GM18873 (cell line): ENCODE results near the gene CRYGS.
A peak's percentile ranks its signal among the peaks of the same experiment; 100 is the strongest.
"Not testable (repeated sequence)": the region's sequence is repeated elsewhere in the genome, so short reads cannot be mapped to it uniquely, and the experiment has no call there.

ENCODE experiments used
- ATAC-seq: cut with Tn5 transposase; IDR thresholded peaks from one replicate; pipeline ENCODE4 v1.9.1; 2021; ENCODE audit warnings: mild to moderate bottlenecking, moderate library complexity, moderate number of reproducible peaks; ENCODE audit not compliant: unreplicated experiment, low FRiP score

Gene CRYGS

GRCh38 chr3:186564586-186564985 is 20.4 kb upstream of the CRYGS start:
- no peak for ATAC-seq

- no peak for ATAC-seq
Observed at GRCh38 chr3:186552408-186553031, 8.3 kb upstream of the CRYGS start.

GRCh38 chr3:186551387-186551786 is 7.2 kb upstream of the CRYGS start:
- no peak for ATAC-seq

- no peak for ATAC-seq
Observed at GRCh38 chr3:186549497-186549896, 5.3 kb upstream of the CRYGS start.

- no peak for ATAC-seq
Observed at GRCh38 chr3:186540835-186541226, 3.3 kb downstream of the CRYGS start.

GRCh38 chr3:186540221-186540834 is 3.9 kb downstream of the CRYGS start:
- ATAC-seq, result no peak

GRCh38 chr3:186538779-186539178 is 5.4 kb downstream of the CRYGS start:
- ATAC-seq, result no peak

GRCh38 chr3:186536883-186537844 is 7.0 kb downstream of the CRYGS start:
- no peak for ATAC-seq

- ATAC-seq, result peak; percentile 70
Observed at GRCh38 chr3:186534113-186534669, 10.0 kb downstream of the CRYGS start.

GRCh38 chr3:186532598-186533072 is 11.5 kb downstream of the CRYGS start:
- ATAC-seq, result peak; percentile 69

- not testable (repeated sequence) for ATAC-seq
Observed at GRCh38 chr3:186531694-186532093, 12.5 kb downstream of the CRYGS start.

- ATAC-seq, result no peak
Observed at GRCh38 chr3:186530415-186530814, 13.8 kb downstream of the CRYGS start.

- no peak for ATAC-seq
Observed at GRCh38 chr3:186529201-186529999, 14.8 kb downstream of the CRYGS start.

GRCh38 chr3:186526256-186526606 is 17.9 kb downstream of the CRYGS start:
- ATAC-seq, result peak; percentile 43

- peak; percentile 23 for ATAC-seq
Observed at GRCh38 chr3:186525369-186526255, 18.6 kb downstream of the CRYGS start.

- no peak for ATAC-seq
Observed at GRCh38 chr3:186524616-186525015, 19.6 kb downstream of the CRYGS start.

- no peak for ATAC-seq
Observed at GRCh38 chr3:186523434-186523833, 20.7 kb downstream of the CRYGS start.

- ATAC-seq, result no peak
Observed at GRCh38 chr3:186523022-186523421, 21.2 kb downstream of the CRYGS start.
